Loucy (cell line): ENCODE data around the gene RAN.

Experiments used
- CTCF ChIP-seq: fragments of 200-600 bp; sonication (generic); conservative IDR thresholded peaks from 2 replicates; pipeline ENCODE4 v1.5.1; 2014; ENCODE audit warnings: mild to moderate bottlenecking, antibody characterized with exemption, low read length
- EZH2phosphoT487 ChIP-seq: fragments of 200-600 bp; IDR thresholded peaks from 2 replicates; pipeline ENCODE4 v1.6.1; 2018; ENCODE audit warnings: antibody characterized with exemption, mild to moderate bottlenecking, moderate library complexity, borderline replicate concordance

GRCh38 chr12:130922511-130922953 is 50.7 kb downstream of the RAN start:
- no peak for TF ChIP-seq CTCF
- TF ChIP-seq EZH2phosphoT487 = no peak
